Measurements from ENCODE around the gene SERPINA1. TPM values are rescaled to one million over a fixed set of nuclear protein-coding genes. Genes with fewer than 3 reads are reported as not detected.

The SERPINA1 gene
- total RNA-seq, 1 donor from 2014 or later = 0.13 TPM

- Histone ChIP-seq H3K4me1 (no peaks in the 10 kb centered on the region), H3K36me3 (no peaks in the 10 kb centered on the region), H3K79me2 (ENCODE audit: low read depth) (no peaks in the 10 kb centered on the region), H3K9me3 (ENCODE audit: low read depth) (peaks cover 5% of the 10 kb centered on the region), H3K4me2 (no peak overlapping the region), H3K4me3 (no peak overlapping the region), H4K20me1 (ENCODE audit: low read depth) (no peaks in the 10 kb centered on the region), H3K27ac (no peak overlapping the region), H3K27me3 (no peaks in the 10 kb centered on the region), H3K9ac (no peak overlapping the region), H3F3A (ENCODE audit: low read depth) (no peaks in the 10 kb centered on the region), H2AFZ (replicated peaks) (no peak overlapping the region)
- peaks cover 13% of the 10 kb centered on the region for H3K9me3 Mint-ChIP-seq
- no peak overlapping the region for H3K4me3 Mint-ChIP-seq
- H3K4me1 Mint-ChIP-seq = no peaks in the 10 kb centered on the region
- TF ChIP-seq EZH2 (IDR thresholded peaks at IDR 0.05) (no peak), EZH2phosphoT487 (IDR thresholded peaks at IDR 0.05) (no peak), CTCF (IDR thresholded peaks at IDR 0.05) (no peak)
- H3K27ac Mint-ChIP-seq = no peak overlapping the region
- no peak for DNase-seq (ENCODE audit: low spot score)
- no peaks in the 10 kb centered on the region for H3K36me3 Mint-ChIP-seq
- peaks cover 4% of the 10 kb centered on the region for H3K27me3 Mint-ChIP-seq (ENCODE audit: insufficient read depth, low read depth)
These were observed 18.5 kb upstream of the SERPINA1 start for GRCh38 chr14:94406910-94407309.

- Histone ChIP-seq H3K27ac (no peak overlapping the region), H4K20me1 (ENCODE audit: low read depth) (no peaks in the 10 kb centered on the region), H3K4me2 (no peak overlapping the region), H2AFZ (replicated peaks) (no peak overlapping the region), H3K79me2 (ENCODE audit: low read depth) (no peaks in the 10 kb centered on the region), H3K4me1 (no peaks in the 10 kb centered on the region), H3K27me3 (no peaks in the 10 kb centered on the region), H3K9me3 (ENCODE audit: low read depth) (peaks cover 5% of the 10 kb centered on the region), H3K4me3 (no peak overlapping the region), H3F3A (ENCODE audit: low read depth) (no peaks in the 10 kb centered on the region), H3K9ac (no peak overlapping the region), H3K36me3 (no peaks in the 10 kb centered on the region)
- H3K36me3 Mint-ChIP-seq = no peaks in the 10 kb centered on the region
- TF ChIP-seq EZH2phosphoT487 (IDR thresholded peaks at IDR 0.05) (no peak), EZH2 (IDR thresholded peaks at IDR 0.05) (no peak), CTCF (IDR thresholded peaks at IDR 0.05) (no peak)
- no peak overlapping the region for H3K27ac Mint-ChIP-seq
- H3K9me3 Mint-ChIP-seq = peaks cover 6% of the 10 kb centered on the region
- peaks cover 3% of the 10 kb centered on the region for H3K27me3 Mint-ChIP-seq (ENCODE audit: insufficient read depth, low read depth)
- H3K4me1 Mint-ChIP-seq = no peaks in the 10 kb centered on the region
- DNase-seq (ENCODE audit: low spot score) = no peak
- H3K4me3 Mint-ChIP-seq = no peak overlapping the region
These were observed 17.1 kb upstream of the SERPINA1 start for GRCh38 chr14:94405486-94405885.

GRCh38 chr14:94404561-94404960, 16.2 kb upstream of the SERPINA1 start:
- H3K4me3 ChIP-seq = no peak overlapping the region
- Mint-ChIP-seq H3K27me3 (ENCODE audit: insufficient read depth, low read depth) (peaks cover 2% of the 10 kb centered on the region), H3K4me1 (no peaks in the 10 kb centered on the region), H3K36me3 (no peaks in the 10 kb centered on the region), H3K27ac (no peak overlapping the region), H3K4me3 (no peak overlapping the region), H3K9me3 (peaks cover 6% of the 10 kb centered on the region)
- no peaks in the 10 kb centered on the region for H3K27me3 ChIP-seq
- no peak overlapping the region for H3K27ac ChIP-seq
- no peaks in the 10 kb centered on the region for H4K20me1 ChIP-seq (ENCODE audit: low read depth)
- H3K9me3 ChIP-seq (ENCODE audit: low read depth) = peaks cover 5% of the 10 kb centered on the region
- TF ChIP-seq EZH2phosphoT487 (IDR thresholded peaks at IDR 0.05) = no peak
- H3K36me3 ChIP-seq = no peaks in the 10 kb centered on the region
- no peak overlapping the region for H3K4me2 ChIP-seq
- H3F3A ChIP-seq (ENCODE audit: low read depth) = no peaks in the 10 kb centered on the region
- H3K79me2 ChIP-seq (ENCODE audit: low read depth) = no peaks in the 10 kb centered on the region
- H3K9ac ChIP-seq = no peak overlapping the region
- no peaks in the 10 kb centered on the region for H3K4me1 ChIP-seq
- DNase-seq (ENCODE audit: low spot score) = no peak
- H2AFZ ChIP-seq (replicated peaks) = no peak overlapping the region

- DNase-seq (ENCODE audit: low spot score) = no peak
- Histone ChIP-seq H4K20me1 (ENCODE audit: low read depth) (no peaks in the 10 kb centered on the region), H3K27ac (no peak overlapping the region), H3K79me2 (ENCODE audit: low read depth) (no peaks in the 10 kb centered on the region), H3K9ac (no peak overlapping the region), H3K9me3 (ENCODE audit: low read depth) (peaks cover 5% of the 10 kb centered on the region), H2AFZ (replicated peaks) (no peak overlapping the region), H3K36me3 (no peaks in the 10 kb centered on the region), H3K4me1 (peaks cover under 1% of the 10 kb centered on the region), H3F3A (ENCODE audit: low read depth) (peaks cover 2% of the 10 kb centered on the region), H3K4me2 (no peak overlapping the region), H3K27me3 (no peaks in the 10 kb centered on the region), H3K4me3 (no peak overlapping the region)
- Mint-ChIP-seq H3K36me3 (no peaks in the 10 kb centered on the region), H3K27ac (no peak overlapping the region), H3K4me3 (no peak overlapping the region), H3K9me3 (peaks cover 3% of the 10 kb centered on the region), H3K27me3 (ENCODE audit: insufficient read depth, low read depth) (peaks cover 2% of the 10 kb centered on the region), H3K4me1 (peaks cover 1% of the 10 kb centered on the region)
- TF ChIP-seq CTCF (IDR thresholded peaks at IDR 0.05) = no peak
- no peak for TF ChIP-seq EZH2phosphoT487 (IDR thresholded peaks at IDR 0.05)
- no peak for TF ChIP-seq EZH2 (IDR thresholded peaks at IDR 0.05)
These were observed 15.0 kb upstream of the SERPINA1 start for GRCh38 chr14:94403312-94403932.
